ENCODE data around the gene NISCH. TPM values are rescaled to one million over a fixed set of nuclear protein-coding genes. Genes with fewer than 3 reads are reported as not detected.
A peak's percentile ranks its signal among the peaks of the same experiment; 100 is the strongest.

Gene NISCH
- total RNA-seq, 1 experiment from 2014 or later, result 85.0 TPM

DNA sequence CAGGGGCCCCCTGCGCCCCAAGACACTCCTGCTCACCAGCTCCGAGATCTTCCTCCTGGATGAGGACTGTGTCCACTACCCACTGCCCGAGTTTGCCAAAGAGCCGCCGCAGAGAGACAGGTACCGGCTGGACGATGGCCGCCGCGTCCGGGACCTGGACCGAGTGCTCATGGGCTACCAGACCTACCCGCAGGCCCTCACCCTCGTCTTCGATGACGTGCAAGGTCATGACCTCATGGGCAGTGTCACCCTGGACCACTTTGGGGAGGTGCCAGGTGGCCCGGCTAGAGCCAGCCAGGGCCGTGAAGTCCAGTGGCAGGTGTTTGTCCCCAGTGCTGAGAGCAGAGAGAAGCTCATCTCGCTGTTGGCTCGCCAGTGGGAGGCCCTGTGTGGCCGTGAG, 36.7 kb downstream of the NISCH start (continued):
- TF ChIP-seq GRHL2 (CRISPR knock-in tag; IDR thresholded peaks at IDR 0.05; ENCODE audit: insufficient replicate concordance, severe bottlenecking) (no peak), NFATC4 (CRISPR knock-in tag; IDR thresholded peaks at IDR 0.05) (no peak), TP53 (CRISPR knock-in tag; IDR thresholded peaks at IDR 0.05) (no peak), ZBTB21 (CRISPR knock-in tag; IDR thresholded peaks at IDR 0.05; ENCODE audit: borderline replicate concordance) (no peak), ESRRA (CRISPR knock-in tag; IDR thresholded peaks at IDR 0.05; ENCODE audit: borderline replicate concordance) (no peak), OVOL2 (CRISPR knock-in tag; IDR thresholded peaks at IDR 0.05; ENCODE audit: borderline replicate concordance) (no peak), NFYB (CRISPR knock-in tag; conservative IDR thresholded peaks at IDR 0.05; ENCODE audit: low read depth) (no peak)
- TF ChIP-seq, protein P1, sequence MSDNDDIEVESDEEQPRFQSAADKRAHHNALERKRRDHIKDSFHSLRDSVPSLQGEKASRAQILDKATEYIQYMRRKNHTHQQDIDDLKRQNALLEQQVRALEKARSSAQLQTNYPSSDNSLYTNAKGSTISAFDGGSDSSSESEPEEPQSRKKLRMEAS (CRISPR knock-in tag; IDR thresholded peaks at IDR 0.05), result no peak
- TF ChIP-seq, protein P2, sequence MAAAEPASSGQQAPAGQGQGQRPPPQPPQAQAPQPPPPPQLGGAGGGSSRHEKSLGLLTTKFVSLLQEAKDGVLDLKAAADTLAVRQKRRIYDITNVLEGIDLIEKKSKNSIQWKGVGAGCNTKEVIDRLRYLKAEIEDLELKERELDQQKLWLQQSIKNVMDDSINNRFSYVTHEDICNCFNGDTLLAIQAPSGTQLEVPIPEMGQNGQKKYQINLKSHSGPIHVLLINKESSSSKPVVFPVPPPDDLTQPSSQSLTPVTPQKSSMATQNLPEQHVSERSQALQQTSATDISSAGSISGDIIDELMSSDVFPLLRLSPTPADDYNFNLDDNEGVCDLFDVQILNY (CRISPR knock-in tag; IDR thresholded peaks at IDR 0.05), result no peak
- TF ChIP-seq, protein P3, sequence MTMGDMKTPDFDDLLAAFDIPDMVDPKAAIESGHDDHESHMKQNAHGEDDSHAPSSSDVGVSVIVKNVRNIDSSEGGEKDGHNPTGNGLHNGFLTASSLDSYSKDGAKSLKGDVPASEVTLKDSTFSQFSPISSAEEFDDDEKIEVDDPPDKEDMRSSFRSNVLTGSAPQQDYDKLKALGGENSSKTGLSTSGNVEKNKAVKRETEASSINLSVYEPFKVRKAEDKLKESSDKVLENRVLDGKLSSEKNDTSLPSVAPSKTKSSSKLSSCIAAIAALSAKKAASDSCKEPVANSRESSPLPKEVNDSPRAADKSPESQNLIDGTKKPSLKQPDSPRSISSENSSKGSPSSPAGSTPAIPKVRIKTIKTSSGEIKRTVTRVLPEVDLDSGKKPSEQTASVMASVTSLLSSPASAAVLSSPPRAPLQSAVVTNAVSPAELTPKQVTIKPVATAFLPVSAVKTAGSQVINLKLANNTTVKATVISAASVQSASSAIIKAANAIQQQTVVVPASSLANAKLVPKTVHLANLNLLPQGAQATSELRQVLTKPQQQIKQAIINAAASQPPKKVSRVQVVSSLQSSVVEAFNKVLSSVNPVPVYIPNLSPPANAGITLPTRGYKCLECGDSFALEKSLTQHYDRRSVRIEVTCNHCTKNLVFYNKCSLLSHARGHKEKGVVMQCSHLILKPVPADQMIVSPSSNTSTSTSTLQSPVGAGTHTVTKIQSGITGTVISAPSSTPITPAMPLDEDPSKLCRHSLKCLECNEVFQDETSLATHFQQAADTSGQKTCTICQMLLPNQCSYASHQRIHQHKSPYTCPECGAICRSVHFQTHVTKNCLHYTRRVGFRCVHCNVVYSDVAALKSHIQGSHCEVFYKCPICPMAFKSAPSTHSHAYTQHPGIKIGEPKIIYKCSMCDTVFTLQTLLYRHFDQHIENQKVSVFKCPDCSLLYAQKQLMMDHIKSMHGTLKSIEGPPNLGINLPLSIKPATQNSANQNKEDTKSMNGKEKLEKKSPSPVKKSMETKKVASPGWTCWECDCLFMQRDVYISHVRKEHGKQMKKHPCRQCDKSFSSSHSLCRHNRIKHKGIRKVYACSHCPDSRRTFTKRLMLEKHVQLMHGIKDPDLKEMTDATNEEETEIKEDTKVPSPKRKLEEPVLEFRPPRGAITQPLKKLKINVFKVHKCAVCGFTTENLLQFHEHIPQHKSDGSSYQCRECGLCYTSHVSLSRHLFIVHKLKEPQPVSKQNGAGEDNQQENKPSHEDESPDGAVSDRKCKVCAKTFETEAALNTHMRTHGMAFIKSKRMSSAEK (CRISPR knock-in tag; IDR thresholded peaks at IDR 0.05; ENCODE audit: borderline replicate concordance), result no peak

DNA sequence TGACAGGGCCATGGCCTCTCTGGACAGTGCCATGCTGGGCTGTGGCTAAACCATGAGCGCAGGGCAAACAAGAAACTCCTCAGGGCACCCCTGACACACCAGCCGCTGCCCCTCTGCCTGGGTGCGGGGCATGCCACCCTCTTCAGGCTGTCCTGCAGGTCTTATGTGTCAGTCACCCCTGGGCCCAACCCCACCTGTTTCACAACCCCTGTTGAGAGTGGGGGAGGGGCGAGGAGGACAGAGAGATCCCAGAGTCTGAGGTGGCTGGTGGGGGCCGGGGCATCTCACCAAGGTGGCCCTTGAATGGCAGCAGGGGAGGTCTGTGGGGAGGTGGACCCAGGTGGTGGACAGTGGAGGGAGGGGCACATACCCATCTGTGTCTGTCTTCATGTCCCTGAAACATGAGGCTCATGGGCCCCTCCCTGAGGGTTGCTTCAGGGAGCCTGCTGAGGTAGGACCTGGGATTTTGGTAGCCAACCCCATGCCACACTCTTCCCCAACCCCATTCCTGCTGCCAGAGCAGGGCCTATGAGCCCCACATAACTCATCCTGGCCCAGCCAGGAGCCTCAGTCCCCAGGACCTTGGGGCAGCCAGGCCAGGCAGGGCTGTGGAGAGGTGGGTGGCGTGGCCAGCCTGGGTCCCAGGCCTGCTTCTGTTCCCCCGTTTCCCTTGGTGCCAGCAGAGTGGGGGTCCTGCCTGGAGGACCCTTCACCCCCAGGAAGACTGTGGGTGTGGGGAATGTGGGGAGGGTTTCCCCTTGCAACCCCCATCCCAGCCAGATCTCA, 38.0 kb downstream of the NISCH start:
- TF ChIP-seq, protein P4, sequence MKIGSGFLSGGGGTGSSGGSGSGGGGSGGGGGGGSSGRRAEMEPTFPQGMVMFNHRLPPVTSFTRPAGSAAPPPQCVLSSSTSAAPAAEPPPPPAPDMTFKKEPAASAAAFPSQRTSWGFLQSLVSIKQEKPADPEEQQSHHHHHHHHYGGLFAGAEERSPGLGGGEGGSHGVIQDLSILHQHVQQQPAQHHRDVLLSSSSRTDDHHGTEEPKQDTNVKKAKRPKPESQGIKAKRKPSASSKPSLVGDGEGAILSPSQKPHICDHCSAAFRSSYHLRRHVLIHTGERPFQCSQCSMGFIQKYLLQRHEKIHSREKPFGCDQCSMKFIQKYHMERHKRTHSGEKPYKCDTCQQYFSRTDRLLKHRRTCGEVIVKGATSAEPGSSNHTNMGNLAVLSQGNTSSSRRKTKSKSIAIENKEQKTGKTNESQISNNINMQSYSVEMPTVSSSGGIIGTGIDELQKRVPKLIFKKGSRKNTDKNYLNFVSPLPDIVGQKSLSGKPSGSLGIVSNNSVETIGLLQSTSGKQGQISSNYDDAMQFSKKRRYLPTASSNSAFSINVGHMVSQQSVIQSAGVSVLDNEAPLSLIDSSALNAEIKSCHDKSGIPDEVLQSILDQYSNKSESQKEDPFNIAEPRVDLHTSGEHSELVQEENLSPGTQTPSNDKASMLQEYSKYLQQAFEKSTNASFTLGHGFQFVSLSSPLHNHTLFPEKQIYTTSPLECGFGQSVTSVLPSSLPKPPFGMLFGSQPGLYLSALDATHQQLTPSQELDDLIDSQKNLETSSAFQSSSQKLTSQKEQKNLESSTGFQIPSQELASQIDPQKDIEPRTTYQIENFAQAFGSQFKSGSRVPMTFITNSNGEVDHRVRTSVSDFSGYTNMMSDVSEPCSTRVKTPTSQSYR (CRISPR knock-in tag; IDR thresholded peaks at IDR 0.05), result no peak
- TF ChIP-seq, protein P5, sequence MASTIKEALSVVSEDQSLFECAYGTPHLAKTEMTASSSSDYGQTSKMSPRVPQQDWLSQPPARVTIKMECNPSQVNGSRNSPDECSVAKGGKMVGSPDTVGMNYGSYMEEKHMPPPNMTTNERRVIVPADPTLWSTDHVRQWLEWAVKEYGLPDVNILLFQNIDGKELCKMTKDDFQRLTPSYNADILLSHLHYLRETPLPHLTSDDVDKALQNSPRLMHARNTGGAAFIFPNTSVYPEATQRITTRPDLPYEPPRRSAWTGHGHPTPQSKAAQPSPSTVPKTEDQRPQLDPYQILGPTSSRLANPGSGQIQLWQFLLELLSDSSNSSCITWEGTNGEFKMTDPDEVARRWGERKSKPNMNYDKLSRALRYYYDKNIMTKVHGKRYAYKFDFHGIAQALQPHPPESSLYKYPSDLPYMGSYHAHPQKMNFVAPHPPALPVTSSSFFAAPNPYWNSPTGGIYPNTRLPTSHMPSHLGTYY (CRISPR knock-in tag; IDR thresholded peaks at IDR 0.05), result no peak
- TF ChIP-seq, protein P6, sequence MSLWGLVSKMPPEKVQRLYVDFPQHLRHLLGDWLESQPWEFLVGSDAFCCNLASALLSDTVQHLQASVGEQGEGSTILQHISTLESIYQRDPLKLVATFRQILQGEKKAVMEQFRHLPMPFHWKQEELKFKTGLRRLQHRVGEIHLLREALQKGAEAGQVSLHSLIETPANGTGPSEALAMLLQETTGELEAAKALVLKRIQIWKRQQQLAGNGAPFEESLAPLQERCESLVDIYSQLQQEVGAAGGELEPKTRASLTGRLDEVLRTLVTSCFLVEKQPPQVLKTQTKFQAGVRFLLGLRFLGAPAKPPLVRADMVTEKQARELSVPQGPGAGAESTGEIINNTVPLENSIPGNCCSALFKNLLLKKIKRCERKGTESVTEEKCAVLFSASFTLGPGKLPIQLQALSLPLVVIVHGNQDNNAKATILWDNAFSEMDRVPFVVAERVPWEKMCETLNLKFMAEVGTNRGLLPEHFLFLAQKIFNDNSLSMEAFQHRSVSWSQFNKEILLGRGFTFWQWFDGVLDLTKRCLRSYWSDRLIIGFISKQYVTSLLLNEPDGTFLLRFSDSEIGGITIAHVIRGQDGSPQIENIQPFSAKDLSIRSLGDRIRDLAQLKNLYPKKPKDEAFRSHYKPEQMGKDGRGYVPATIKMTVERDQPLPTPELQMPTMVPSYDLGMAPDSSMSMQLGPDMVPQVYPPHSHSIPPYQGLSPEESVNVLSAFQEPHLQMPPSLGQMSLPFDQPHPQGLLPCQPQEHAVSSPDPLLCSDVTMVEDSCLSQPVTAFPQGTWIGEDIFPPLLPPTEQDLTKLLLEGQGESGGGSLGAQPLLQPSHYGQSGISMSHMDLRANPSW (CRISPR knock-in tag; conservative IDR thresholded peaks at IDR 0.05; ENCODE audit: low read depth), result no peak
- TF ChIP-seq ZNF416 (CRISPR knock-in tag; IDR thresholded peaks at IDR 0.05), result no peak
- TF ChIP-seq, protein P7, sequence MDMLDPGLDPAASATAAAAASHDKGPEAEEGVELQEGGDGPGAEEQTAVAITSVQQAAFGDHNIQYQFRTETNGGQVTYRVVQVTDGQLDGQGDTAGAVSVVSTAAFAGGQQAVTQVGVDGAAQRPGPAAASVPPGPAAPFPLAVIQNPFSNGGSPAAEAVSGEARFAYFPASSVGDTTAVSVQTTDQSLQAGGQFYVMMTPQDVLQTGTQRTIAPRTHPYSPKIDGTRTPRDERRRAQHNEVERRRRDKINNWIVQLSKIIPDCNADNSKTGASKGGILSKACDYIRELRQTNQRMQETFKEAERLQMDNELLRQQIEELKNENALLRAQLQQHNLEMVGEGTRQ (CRISPR knock-in tag; IDR thresholded peaks at IDR 0.05), result no peak
- Mint-ChIP-seq H3K4me3 (no peak overlapping the region), H3K36me3 (peaks cover 12% of the 10 kb centered on the region; the same call in 1 of the 2 replicates), H3K27ac (no peak overlapping the region), H3K4me1 (no peaks in the 10 kb centered on the region), H3K27me3 (ENCODE audit: low read depth) (no peaks in the 10 kb centered on the region), H3K9me3 (no peaks in the 10 kb centered on the region)
- ChIA-PET POLR2A (no interaction called here), CTCF (interaction anchor here (1.8 kb wide), 2 partner anchors 12 to 273 kb away, joined by 6 to 7 read pairs; no protein-coding TSS in a partner anchor)
- ATAC-seq, result 0 out of 2 replicates have a peak, but pooled peaks have one; percentile 7
- no peak for DNase-seq (ENCODE audit: low spot score)
